ENCODE measurements around the gene EIF3A. TPM values are rescaled to one million over a fixed set of nuclear protein-coding genes. Genes with fewer than 3 reads are reported as not detected.

Gene EIF3A
- total RNA-seq, 3 donors from 2014 or later, result 94.5 to 124 (median 114) TPM

DNA sequence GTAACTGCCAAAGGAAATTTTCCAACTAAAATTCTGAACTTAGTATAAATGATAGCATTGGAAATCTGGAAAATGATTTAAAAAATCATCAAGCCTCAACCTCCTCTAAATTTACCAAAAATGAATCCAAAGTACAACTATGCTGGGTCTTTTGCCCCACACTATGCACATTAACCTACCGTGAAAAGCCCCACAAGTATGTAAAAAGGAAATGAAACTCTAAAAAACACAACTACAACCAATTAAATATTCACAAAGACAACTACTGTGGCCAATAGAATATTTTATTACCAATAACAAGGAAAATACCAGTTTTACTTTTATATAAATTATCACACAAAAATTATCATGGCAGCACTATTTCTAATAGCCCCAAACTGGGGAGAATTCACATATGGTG, 19.3 kb downstream of the EIF3A start:
- no peak for ATAC-seq
- H3K9me3 ChIP-seq, result no peaks in the 10 kb centered on the region
- peaks cover 5% of the 10 kb centered on the region for H3K4me1 ChIP-seq (ENCODE audit: low read depth)
- no peak overlapping the region for H3K4me3 ChIP-seq
- H3K36me3 ChIP-seq (ENCODE audit: low read depth), result peaks cover 28% of the 10 kb centered on the region
- TF ChIP-seq, protein P1, sequence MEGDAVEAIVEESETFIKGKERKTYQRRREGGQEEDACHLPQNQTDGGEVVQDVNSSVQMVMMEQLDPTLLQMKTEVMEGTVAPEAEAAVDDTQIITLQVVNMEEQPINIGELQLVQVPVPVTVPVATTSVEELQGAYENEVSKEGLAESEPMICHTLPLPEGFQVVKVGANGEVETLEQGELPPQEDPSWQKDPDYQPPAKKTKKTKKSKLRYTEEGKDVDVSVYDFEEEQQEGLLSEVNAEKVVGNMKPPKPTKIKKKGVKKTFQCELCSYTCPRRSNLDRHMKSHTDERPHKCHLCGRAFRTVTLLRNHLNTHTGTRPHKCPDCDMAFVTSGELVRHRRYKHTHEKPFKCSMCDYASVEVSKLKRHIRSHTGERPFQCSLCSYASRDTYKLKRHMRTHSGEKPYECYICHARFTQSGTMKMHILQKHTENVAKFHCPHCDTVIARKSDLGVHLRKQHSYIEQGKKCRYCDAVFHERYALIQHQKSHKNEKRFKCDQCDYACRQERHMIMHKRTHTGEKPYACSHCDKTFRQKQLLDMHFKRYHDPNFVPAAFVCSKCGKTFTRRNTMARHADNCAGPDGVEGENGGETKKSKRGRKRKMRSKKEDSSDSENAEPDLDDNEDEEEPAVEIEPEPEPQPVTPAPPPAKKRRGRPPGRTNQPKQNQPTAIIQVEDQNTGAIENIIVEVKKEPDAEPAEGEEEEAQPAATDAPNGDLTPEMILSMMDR (IDR thresholded peaks at IDR 0.05), result no peak
- intact Hi-C loops (cut with DNase I, micrococcal nuclease), result no loop called here
- no peak for DNase-seq

GRCh38 chr10:119060107-119060506, 20.5 kb downstream of the EIF3A start:
- peaks cover 25% of the 10 kb centered on the region for H3K36me3 ChIP-seq (ENCODE audit: low read depth)
- intact Hi-C loops (cut with DNase I, micrococcal nuclease), result no loop called here
- DNase-seq (no peak), ATAC-seq (no peak)
- H3K4me3 ChIP-seq, result no peak overlapping the region
- TF ChIP-seq, protein P1 (IDR thresholded peaks at IDR 0.05), result no peak
- H3K9me3 ChIP-seq, result no peaks in the 10 kb centered on the region
- H3K4me1 ChIP-seq (ENCODE audit: low read depth), result peaks cover 6% of the 10 kb centered on the region

DNA sequence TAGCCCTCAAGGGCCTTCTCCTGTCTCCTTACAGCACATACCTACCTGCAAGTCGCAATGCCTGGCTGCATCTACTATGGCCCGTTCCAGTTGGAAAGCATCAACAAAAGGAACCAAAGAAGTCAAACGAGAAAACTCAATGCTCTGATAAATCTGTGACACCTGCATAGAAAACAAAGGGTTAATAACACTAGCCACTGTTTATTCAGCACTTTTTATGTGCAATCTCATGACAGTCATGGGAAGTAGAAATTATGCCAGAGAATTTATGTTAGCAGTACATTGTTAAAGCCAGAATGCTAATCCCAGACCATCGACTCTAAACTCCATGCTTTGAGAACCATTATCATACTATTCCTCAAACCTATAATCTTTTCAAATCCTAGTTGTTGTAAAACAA, 21.1 kb downstream of the EIF3A start:
- TF ChIP-seq, protein P1 (IDR thresholded peaks at IDR 0.05), result no peak
- no peak for DNase-seq
- intact Hi-C loops (cut with DNase I, micrococcal nuclease), result no loop called here
- Histone ChIP-seq H3K36me3 (ENCODE audit: low read depth) (peaks cover 19% of the 10 kb centered on the region), H3K9me3 (no peaks in the 10 kb centered on the region), H3K4me1 (ENCODE audit: low read depth) (peaks cover 9% of the 10 kb centered on the region), H3K4me3 (no peak overlapping the region)
- ATAC-seq, result no peak

GRCh38 chr10:119058010-119058409, 22.6 kb downstream of the EIF3A start:
- H3K9me3 ChIP-seq, result no peaks in the 10 kb centered on the region
- ATAC-seq, result no peak
- no peak overlapping the region for H3K4me3 ChIP-seq
- DNase-seq, result no peak
- intact Hi-C loops (cut with DNase I, micrococcal nuclease), result no loop called here
- H3K36me3 ChIP-seq (ENCODE audit: low read depth), result peaks cover 18% of the 10 kb centered on the region
- H3K4me1 ChIP-seq (ENCODE audit: low read depth), result peaks cover 9% of the 10 kb centered on the region
- TF ChIP-seq, protein P1 (IDR thresholded peaks at IDR 0.05), result no peak

- DNase-seq, result peak in 2 of 3 donors; percentile 46 to 49
- peak; percentile 93 for ATAC-seq
- Histone ChIP-seq H3K4me1 (ENCODE audit: low read depth) (peaks cover 4% of the 10 kb centered on the region), H3K36me3 (ENCODE audit: low read depth) (peaks cover 23% of the 10 kb centered on the region), H3K4me3 (no peak overlapping the region), H3K9me3 (no peaks in the 10 kb centered on the region)
- TF ChIP-seq, protein P1 (IDR thresholded peaks at IDR 0.05), result no peak
- intact Hi-C loops (cut with DNase I, micrococcal nuclease), result no loop called here
These were observed 25.1 kb downstream of the EIF3A start for GRCh38 chr10:119055472-119055871.

DNA sequence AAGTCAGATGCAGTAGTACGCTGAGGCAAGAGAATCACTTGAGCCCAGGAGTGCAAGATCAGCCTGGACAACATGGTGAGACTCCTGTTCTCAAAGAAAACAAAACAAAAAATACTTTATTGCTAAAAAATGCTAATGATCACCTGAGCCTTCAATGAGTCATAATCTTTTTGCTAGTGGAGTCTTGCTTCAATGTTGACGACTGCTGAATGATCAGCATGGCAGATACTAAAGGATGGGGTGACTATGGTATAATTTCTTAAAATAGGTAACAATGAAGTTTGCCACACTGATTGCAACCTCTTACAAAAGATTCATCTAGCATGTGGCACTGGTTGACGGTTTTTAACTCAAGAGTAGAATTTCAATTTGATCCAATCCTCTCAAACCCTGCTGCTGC, 28.8 kb downstream of the EIF3A start:
- Histone ChIP-seq H3K9me3 (no peaks in the 10 kb centered on the region), H3K36me3 (ENCODE audit: low read depth) (peaks cover 8% of the 10 kb centered on the region), H3K4me1 (ENCODE audit: low read depth) (peaks cover 4% of the 10 kb centered on the region), H3K4me3 (no peak overlapping the region)
- no peak for ATAC-seq
- TF ChIP-seq, protein P1 (IDR thresholded peaks at IDR 0.05), result no peak
- intact Hi-C loops (cut with DNase I, micrococcal nuclease), result no loop called here
- no peak for DNase-seq

All from mucosa of descending colon (tissue), 3 donors.